ENCODE results near the gene C14orf39. TPM values are rescaled to one million over a fixed set of nuclear protein-coding genes. Genes with fewer than 3 reads are reported as not detected.
"Not testable (repeated sequence)": the region's sequence is repeated elsewhere in the genome, so short reads cannot be mapped to it uniquely, and the experiment has no call there.

The C14orf39 gene
- total and polyA plus RNA-seq, 2 of the 8 experiments (the other 6 are each of a cell fraction or from before 2014, with no cell fraction given), result 0.18 to 1.2 TPM

DNA sequence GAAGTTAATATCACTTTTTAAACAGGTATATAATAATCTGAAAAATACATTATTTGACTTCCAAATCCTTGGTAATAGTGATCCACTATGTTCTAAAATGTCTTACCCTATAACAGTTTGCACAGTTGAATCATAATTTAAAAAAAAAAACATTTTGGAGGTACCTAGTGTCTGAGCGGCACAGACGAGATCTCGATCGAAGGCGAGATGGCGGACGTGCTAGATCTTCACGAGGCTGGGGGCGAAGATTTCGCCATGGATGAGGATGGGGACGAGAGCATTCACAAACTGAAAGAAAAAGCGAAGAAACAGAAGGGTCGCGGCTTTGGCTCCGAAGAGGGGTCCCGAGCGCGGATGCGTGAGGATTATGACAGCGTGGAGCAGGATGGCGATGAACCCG is 88.3 kb downstream of the C14orf39 start:
- H3K9ac ChIP-seq (replicated peaks in 1 of 4; ENCODE audit: extremely low read depth in 1 of 4, low read depth in 3 of 4, low read length in 3 of 4); H4K8ac ChIP-seq (ENCODE audit: extremely low read depth, insufficient read depth, low read length); POLR2A ChIA-PET (ENCODE audit: partially characterized antibody); H3K4me3 ChIP-seq (ENCODE audit: extremely low read depth in 1 of 4, insufficient read depth in 2 of 4, low read depth in 3 of 4, low read length in 4 of 4); H3K4me1 ChIP-seq (replicated peaks in 1 of 4; ENCODE audit: control insufficient read depth in 3 of 4, insufficient read depth in 4 of 4, low read length in 3 of 4); H3K23me2 ChIP-seq (ENCODE audit: low read depth, low read length); H2BK5ac ChIP-seq (ENCODE audit: low read depth, low read length); H3K27ac ChIP-seq (ENCODE audit: low read depth, low read length); H4K5ac ChIP-seq (ENCODE audit: insufficient read length, low read depth, low read length); H4K91ac ChIP-seq (replicated peaks; ENCODE audit: insufficient read length, low read length); H3K56ac ChIP-seq (replicated peaks; ENCODE audit: insufficient read length, low read depth, low read length); H3K14ac ChIP-seq (ENCODE audit: insufficient read length); H3K4ac ChIP-seq (replicated peaks; ENCODE audit: insufficient read length, low read depth, low read length); H3K79me1 ChIP-seq (ENCODE audit: low read depth, low read length); H3K23ac ChIP-seq (ENCODE audit: insufficient read length); H3K27me3 ChIP-seq (replicated peaks in 1 of 4; ENCODE audit: control insufficient read depth in 3 of 4, extremely low read depth in 1 of 4, insufficient read depth in 3 of 4, low read length in 3 of 4); H3K36me3 ChIP-seq (ENCODE audit: control insufficient read depth in 2 of 4, insufficient read depth in 4 of 4, low read length in 3 of 4); H4K20me1 ChIP-seq (replicated peaks in 1 of 2; ENCODE audit: control insufficient read depth in 1 of 2, insufficient read depth in 2 of 2, low read length in 2 of 2); DNase-seq (ENCODE audit: low read depth in 1 of 2, low spot score in 2 of 2); H2BK20ac ChIP-seq (ENCODE audit: low read length); H3K18ac ChIP-seq (ENCODE audit: extremely low read depth, low read length); H3K4me2 ChIP-seq (ENCODE audit: insufficient read depth in 1 of 2, low read depth in 2 of 2, low read length in 2 of 2); H3K79me2 ChIP-seq (ENCODE audit: control insufficient read depth in 1 of 2, insufficient read depth in 2 of 2, low read length in 2 of 2); H2AFZ ChIP-seq (ENCODE audit: low read length); H2AK5ac ChIP-seq (ENCODE audit: low read depth, low read length); H2BK12ac ChIP-seq (ENCODE audit: low read depth, low read length); H2BK15ac ChIP-seq (ENCODE audit: low read length); H3K9me3 ChIP-seq (ENCODE audit: insufficient read depth in 2 of 2, low read depth in 1 of 2, low read length in 1 of 2); FAIRE-seq; H2BK120ac ChIP-seq (replicated peaks; ENCODE audit: low read depth, low read length): not testable (repeated sequence)
- 97% methylated on average over 22 of the region's 22 CpGs; no CpG with 5 or more reads in 1 of the 2 experiments for WGBS, 2 experiments (ENCODE audit: extremely low coverage in 1 of 2, insufficient coverage in 1 of 2, insufficient read length in 1 of 2, insufficient replicate concordance in 2 of 2, low coverage in 1 of 2, low lambda C conversion rate in 2 of 2, missing lambda C conversion rate in 1 of 2)
- CTCF ChIA-PET (ENCODE audit: partially characterized antibody), result interaction anchor here (0.9 to 2.4 kb wide), 3 partner anchors 9 to 163 kb away, joined by 3 to 8 read pairs (median 5); no protein-coding TSS in a partner anchor

All from H1 (cell line).